Retinal pigment epithelial cell (primary cell): ENCODE data around the gene FAM217A.

ENCODE experiments used
- DNase-seq: peaks from one replicate; pipeline ENCODE4 v3.0.0-alpha.2; 2010; ENCODE audit warnings: low read depth
- H3K4me3 ChIP-seq: 2 replicates; pipeline ENCODE4 v1.5.1; 2011; ENCODE audit warnings: mild to moderate bottlenecking, low read length, control low read depth, moderate library complexity
- TF ChIP-seq, protein P1 (sequence below): conservative IDR thresholded peaks from 2 replicates; pipeline ENCODE4 v1.5.1; 2011; ENCODE audit warnings: low read depth, low read length, control low read depth, inconsistent platforms

The FAM217A gene, protein sequence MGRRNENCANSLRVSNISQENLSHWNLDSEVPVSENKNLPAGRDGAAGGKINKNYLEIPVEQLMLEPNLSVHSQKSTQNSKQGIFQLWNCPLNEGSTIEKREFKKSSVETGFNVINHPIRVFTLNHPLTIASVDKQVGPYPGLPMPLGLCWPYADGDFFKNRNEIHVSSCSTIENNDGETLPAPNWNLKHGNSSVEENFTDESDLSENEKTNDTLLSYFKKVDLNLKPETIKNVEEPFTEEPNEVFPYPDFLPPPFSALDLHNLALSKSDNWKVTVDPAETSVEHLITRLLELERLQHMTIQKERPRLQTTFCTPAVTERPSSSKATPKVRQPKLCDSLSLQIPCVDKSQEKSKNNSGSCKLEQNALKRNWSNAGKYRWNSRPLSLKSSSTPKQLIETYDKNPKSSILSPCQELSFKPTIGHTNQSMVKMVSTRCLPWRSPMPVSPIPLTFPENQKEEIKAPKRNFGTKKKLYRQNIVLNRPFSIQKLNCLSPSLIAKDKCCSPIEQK

DNA sequence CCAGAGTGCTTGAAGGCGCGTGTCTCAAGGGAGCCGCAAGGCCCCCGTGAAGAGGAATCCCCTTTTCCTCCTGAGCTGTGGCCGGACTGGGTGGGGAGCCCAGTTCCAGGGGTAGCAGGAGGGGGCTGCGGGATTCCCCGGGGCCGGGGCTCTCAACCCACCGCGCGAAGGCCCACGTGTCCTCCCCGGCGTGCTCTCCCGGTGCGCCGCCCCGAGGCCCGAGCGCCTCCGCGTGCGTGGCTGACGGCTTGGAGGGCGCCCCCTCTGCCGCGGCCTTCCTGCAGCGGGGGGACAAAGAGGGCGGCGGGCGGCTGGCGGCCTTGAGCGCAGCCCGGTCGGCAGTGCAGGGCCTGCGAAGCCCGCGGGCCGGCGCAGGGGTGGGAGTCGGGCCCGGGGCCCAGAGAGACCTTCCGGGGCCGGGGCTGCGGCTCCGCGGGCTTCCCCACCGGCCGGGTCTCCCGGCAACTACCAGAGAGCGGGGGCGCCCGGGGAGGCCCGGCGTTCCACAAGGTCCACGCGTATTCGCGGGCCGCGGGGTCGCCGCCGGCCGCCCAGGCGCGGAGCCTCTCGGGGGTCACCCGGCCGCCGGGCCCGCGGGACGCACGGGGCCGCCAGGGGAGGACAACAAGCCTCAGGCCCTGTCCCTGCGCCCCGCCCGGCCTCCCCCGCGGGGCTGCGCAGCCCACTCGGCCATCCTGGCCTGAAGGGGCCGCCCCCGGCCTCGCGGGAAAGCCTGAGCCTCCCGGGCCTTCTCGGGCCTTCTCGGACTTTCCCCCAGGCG lies at the start of gene FAM217A:
TSS of gene FAM217A (minus strand) at position 447 of the 781 bp plus-strand sequence. CDS start 1,723 bp downstream, outside the sequence.
- TF ChIP-seq, protein P1, sequence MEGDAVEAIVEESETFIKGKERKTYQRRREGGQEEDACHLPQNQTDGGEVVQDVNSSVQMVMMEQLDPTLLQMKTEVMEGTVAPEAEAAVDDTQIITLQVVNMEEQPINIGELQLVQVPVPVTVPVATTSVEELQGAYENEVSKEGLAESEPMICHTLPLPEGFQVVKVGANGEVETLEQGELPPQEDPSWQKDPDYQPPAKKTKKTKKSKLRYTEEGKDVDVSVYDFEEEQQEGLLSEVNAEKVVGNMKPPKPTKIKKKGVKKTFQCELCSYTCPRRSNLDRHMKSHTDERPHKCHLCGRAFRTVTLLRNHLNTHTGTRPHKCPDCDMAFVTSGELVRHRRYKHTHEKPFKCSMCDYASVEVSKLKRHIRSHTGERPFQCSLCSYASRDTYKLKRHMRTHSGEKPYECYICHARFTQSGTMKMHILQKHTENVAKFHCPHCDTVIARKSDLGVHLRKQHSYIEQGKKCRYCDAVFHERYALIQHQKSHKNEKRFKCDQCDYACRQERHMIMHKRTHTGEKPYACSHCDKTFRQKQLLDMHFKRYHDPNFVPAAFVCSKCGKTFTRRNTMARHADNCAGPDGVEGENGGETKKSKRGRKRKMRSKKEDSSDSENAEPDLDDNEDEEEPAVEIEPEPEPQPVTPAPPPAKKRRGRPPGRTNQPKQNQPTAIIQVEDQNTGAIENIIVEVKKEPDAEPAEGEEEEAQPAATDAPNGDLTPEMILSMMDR, result no peak
- no peak within 1 kb of the TSS for H3K4me3 ChIP-seq
- DNase-seq, result no peak

DNA sequence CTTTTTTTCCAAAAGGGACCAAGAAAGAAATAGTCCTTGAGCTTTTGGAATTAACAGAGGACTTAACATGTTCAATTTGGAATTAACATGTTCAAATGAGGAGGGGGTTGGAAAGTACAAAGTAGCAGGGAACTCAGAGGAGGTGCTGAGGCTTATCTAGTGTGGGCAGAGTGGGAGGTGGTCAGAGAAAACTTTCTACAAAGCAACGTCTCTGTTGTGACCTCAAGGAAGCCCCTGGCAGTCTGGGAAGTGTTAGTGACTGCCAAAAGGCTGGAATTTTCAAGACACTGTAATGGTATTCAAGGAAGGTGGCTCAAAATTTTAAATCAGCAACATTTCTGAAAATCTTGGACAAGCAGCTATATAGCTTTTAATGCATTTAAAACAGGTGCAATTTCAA lies 49.1 kb upstream of the FAM217A start:
- no peak for DNase-seq
- TF ChIP-seq, protein P1, result no peak
- H3K4me3 ChIP-seq, result no peak overlapping the region

DNA sequence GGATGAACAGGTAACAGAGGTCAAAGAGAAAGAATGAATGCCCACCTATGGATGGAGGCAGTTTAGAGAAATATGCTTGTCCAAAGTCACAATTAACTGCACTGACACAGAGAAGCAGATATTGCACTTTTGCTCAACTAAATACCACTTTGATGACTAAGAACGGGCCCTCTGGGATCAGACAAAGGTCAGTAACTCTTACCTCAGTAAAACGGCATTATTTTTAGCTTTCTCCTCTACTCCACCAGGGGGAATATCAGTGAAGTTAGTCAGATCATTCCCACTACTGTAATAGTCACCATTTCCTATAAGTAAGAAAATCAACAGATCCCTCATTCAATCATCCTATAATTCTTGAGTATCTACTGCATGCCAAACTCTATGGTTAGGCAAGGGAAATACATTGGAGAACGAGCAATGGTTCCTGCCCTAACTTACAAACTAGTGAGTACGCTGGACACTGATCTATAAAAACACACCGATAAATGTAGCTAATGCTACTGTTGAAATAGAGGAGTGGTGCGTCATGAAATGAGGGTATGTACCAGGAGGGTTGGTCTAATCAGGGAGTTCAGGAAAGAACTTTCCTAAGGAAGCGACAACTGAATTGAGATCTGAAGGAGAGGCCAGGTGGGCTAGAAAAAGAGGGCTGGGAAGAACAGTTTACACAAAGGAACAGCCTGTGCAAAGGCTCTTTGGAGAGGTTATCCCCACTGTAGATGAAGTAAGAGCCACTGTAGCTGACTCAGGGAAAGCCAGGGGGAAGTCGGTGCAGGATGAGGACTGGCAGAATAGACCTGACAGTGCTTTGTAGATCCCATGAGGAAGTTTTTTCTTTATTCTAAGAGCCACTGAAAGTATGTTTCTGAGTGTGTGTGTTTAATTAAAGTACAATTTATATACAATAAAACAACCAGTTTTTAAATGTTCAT lies 47.3 kb upstream of the FAM217A start:
- DNase-seq, result peak; percentile 74
- no peak overlapping the region for H3K4me3 ChIP-seq

DNA sequence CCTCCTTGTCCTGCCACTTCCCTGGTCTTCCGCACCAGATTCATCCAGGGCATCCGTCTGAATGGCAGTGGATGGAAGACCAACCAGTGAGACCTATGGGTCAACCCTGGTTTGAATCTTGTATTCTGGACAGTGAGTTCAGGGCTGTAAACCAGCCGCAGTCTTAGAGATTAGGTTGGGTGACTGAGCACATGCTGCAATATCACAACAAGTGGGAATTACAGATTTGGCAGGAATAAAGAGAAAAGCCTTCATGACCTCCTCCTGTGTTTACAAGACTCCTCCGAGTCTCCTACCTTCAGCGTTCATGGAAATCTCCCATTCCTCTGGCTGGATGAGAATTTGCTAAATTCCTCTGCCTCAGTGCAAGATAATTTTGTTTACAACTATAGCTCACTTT lies 46.6 kb upstream of the FAM217A start:
- H3K4me3 ChIP-seq, result no peak overlapping the region
- TF ChIP-seq, protein P1, result no peak
- no peak for DNase-seq

More for the DNA sequence above, 47.3 kb upstream of the FAM217A start:
- TF ChIP-seq, protein P1, result peak; percentile 56

DNA sequence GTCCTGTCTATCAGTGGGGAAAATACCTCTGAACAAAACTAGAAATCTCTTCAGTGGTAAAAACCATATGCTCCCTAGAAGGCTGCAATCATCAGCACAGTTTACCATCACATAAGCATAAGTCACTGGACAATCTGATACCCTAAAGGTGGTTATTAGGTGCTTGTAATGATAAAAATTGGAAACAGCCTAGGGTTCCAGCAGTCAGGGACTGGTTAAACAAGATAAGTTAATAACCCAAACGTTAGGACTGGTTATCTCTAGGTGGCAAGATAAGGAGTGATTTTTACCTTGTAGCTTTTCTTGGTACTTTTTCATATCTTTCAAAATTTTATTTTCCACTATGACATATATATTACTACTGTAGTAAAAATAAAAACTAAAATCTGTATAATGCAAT lies 45.4 kb upstream of the FAM217A start:
- no peak for DNase-seq
- H3K4me3 ChIP-seq, result no peak overlapping the region
- TF ChIP-seq, protein P1, result no peak

DNA sequence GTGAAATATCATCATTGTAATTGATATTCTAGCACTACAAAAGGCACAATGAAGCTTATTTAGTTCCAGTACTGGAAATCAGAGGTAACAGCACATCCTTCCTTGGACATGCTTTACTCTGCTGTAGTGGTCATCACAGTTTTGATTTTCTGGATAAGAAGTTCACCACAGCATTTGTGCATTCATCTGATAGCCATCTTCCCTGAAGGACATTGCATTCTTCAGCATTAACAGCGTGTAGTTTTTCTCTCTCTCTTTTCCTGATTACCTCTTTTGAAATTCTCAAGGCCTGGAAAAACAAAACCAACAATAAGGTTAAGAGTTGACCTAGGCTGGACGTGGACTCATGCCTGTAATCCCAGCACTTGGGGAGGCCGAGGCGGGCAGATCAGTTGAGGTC lies 36.8 kb upstream of the FAM217A start:
- TF ChIP-seq, protein P1, result no peak
- no peak overlapping the region for H3K4me3 ChIP-seq
- no peak for DNase-seq
